Measurements from ENCODE around the gene ACBD4.

Gene ACBD4

DNA sequence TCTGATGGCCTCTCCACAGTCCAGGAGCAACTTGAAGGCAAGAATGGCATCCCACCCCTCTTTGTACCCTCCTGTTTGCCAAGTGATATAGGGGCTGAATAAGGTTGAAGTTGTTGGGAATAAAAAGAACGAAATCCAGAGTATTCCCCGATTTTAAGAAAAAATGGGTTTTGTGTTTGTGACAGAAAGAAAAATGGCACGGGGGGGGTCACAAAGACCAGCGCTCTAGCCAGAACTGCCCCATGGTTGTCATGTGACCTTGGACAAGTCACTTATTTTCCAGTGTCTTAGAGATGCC lies 11.1 kb downstream of the ACBD4 start:
- Histone ChIP-seq H3K36me3 (ENCODE audit: insufficient read depth, low read length) (no peaks in the 10 kb centered on the region), H3K27me3 (ENCODE audit: insufficient read depth, low read length, poor library complexity, severe bottlenecking) (no peaks in the 10 kb centered on the region), H3K4me3 (ENCODE audit: low read length, poor library complexity, severe bottlenecking) (peak overlapping the region; percentile 78), H3K4me1 (ENCODE audit: insufficient read depth, low read length, poor library complexity, severe bottlenecking) (peaks cover 22% of the 10 kb centered on the region), H3K9me2 (replicated peaks; ENCODE audit: low read depth, low read length) (no peaks in the 10 kb centered on the region), H4K20me1 (ENCODE audit: insufficient read depth, low read length, poor library complexity, severe bottlenecking) (peaks cover 30% of the 10 kb centered on the region), H2AFZ (ENCODE audit: low read length) (no peak overlapping the region), H3F3A (ENCODE audit: low read depth) (peaks cover 3% of the 10 kb centered on the region), H3K9me3 (ENCODE audit: insufficient read depth, low read depth, low read length) (no peaks in the 10 kb centered on the region), H3K9ac (ENCODE audit: low read depth, low read length, poor library complexity, severe bottlenecking) (peak overlapping the region; percentile 95), H3K79me2 (ENCODE audit: insufficient read depth, low read length) (peaks cover 42% of the 10 kb centered on the region), H3K4me2 (ENCODE audit: low read depth, low read length, poor library complexity, severe bottlenecking) (peak overlapping the region; percentile 74)
- TF ChIP-seq EZH2phosphoT487 (IDR thresholded peaks at IDR 0.05; ENCODE audit: borderline replicate concordance): no peak
- TF ChIP-seq, protein P1, sequence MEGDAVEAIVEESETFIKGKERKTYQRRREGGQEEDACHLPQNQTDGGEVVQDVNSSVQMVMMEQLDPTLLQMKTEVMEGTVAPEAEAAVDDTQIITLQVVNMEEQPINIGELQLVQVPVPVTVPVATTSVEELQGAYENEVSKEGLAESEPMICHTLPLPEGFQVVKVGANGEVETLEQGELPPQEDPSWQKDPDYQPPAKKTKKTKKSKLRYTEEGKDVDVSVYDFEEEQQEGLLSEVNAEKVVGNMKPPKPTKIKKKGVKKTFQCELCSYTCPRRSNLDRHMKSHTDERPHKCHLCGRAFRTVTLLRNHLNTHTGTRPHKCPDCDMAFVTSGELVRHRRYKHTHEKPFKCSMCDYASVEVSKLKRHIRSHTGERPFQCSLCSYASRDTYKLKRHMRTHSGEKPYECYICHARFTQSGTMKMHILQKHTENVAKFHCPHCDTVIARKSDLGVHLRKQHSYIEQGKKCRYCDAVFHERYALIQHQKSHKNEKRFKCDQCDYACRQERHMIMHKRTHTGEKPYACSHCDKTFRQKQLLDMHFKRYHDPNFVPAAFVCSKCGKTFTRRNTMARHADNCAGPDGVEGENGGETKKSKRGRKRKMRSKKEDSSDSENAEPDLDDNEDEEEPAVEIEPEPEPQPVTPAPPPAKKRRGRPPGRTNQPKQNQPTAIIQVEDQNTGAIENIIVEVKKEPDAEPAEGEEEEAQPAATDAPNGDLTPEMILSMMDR (conservative IDR thresholded peaks at IDR 0.05; ENCODE audit: low read length): no peak

DNA sequence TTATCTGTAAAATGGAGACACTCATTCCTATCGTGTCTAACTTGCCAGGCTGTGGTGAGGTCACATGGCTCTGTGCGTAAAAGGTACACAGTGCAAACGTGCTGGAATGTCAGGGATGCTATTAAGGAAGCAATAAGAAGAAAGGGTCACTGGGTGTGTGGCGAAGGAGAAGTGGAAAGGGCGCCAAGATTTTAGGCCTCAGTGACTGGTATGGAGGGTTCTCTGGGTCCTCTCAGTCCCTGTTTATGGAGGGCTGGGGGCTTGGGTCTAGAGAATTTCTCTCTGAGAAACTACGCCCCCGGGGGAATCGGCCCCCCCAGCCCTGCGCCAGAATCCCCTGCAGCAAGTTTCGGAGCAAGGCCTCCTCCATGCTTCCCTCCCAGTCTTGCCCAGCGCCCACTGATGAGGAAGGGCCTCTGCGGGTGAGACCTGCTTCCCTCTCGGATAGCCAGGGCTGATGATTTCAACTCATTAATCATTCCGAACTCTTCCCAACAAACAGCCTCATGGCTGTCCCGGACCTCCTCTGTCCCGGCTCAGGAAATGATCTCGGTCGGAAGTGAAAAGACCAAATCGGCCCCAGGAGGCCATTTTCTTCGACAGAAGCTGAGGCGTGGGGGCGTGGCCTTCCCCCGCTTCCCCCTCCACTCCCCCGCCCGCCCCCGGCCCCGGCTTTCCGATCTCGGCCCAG lies 11.5 kb downstream of the ACBD4 start:
- Histone ChIP-seq H3F3A (ENCODE audit: low read depth) (peaks cover 6% of the 10 kb centered on the region), H3K36me3 (ENCODE audit: insufficient read depth, low read length) (no peaks in the 10 kb centered on the region), H3K27me3 (ENCODE audit: insufficient read depth, low read length, poor library complexity, severe bottlenecking) (no peaks in the 10 kb centered on the region), H3K9me3 (ENCODE audit: insufficient read depth, low read depth, low read length) (no peaks in the 10 kb centered on the region), H3K79me2 (ENCODE audit: insufficient read depth, low read length) (peaks cover 47% of the 10 kb centered on the region), H3K9ac (ENCODE audit: low read depth, low read length, poor library complexity, severe bottlenecking) (peak overlapping the region; percentile 95), H3K9me2 (replicated peaks; ENCODE audit: low read depth, low read length) (no peaks in the 10 kb centered on the region), H2AFZ (ENCODE audit: low read length) (peak overlapping the region; percentile 78), H3K4me2 (ENCODE audit: low read depth, low read length, poor library complexity, severe bottlenecking) (peak overlapping the region; percentile 74), H4K20me1 (ENCODE audit: insufficient read depth, low read length, poor library complexity, severe bottlenecking) (peaks cover 35% of the 10 kb centered on the region), H3K4me1 (ENCODE audit: insufficient read depth, low read length, poor library complexity, severe bottlenecking) (peaks cover 27% of the 10 kb centered on the region), H3K4me3 (ENCODE audit: low read length, poor library complexity, severe bottlenecking) (peak overlapping the region; percentile 78)
- TF ChIP-seq, protein P1 (conservative IDR thresholded peaks at IDR 0.05; ENCODE audit: low read length): no peak
- no peak for TF ChIP-seq EZH2phosphoT487 (IDR thresholded peaks at IDR 0.05; ENCODE audit: borderline replicate concordance)

DNA sequence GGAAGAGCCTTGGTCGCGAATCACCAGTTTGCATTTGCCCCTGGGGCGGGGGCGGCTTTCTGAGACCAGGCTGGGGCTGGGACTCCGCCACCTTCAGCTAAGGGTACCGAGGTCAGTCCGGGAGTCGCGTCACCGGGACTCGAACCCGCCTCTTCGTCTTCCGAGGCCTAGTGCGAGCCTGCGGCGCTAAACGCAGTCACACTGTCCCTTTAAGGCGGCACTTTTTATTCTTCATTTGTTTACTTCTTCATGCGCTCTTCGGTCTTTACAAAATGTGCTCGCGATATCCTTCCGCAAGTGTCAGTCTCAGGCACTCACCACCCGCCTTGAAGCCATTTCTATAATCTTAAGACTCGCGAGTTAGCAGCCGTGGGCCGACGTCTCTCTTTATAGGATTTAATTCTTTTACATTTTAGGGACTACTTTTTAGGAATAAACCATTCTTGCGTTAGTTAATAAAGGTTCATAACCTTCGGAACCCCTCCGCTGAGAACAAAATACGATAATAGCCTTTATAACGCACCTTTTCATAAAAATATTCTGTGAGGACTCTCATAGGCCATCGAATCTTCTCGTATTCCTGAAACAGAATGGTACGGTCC lies 12.2 kb downstream of the ACBD4 start:
- Histone ChIP-seq H3K36me3 (ENCODE audit: insufficient read depth, low read length) (no peaks in the 10 kb centered on the region), H3F3A (ENCODE audit: low read depth) (peaks cover 6% of the 10 kb centered on the region), H3K9me3 (ENCODE audit: insufficient read depth, low read depth, low read length) (no peaks in the 10 kb centered on the region), H4K20me1 (ENCODE audit: insufficient read depth, low read length, poor library complexity, severe bottlenecking) (peaks cover 35% of the 10 kb centered on the region), H3K9ac (ENCODE audit: low read depth, low read length, poor library complexity, severe bottlenecking) (peak overlapping the region; percentile 95), H3K4me1 (ENCODE audit: insufficient read depth, low read length, poor library complexity, severe bottlenecking) (peaks cover 27% of the 10 kb centered on the region), H3K27me3 (ENCODE audit: insufficient read depth, low read length, poor library complexity, severe bottlenecking) (no peaks in the 10 kb centered on the region), H3K4me3 (ENCODE audit: low read length, poor library complexity, severe bottlenecking) (peak overlapping the region; percentile 78), H3K9me2 (replicated peaks; ENCODE audit: low read depth, low read length) (no peaks in the 10 kb centered on the region), H2AFZ (ENCODE audit: low read length) (peak overlapping the region; percentile 71), H3K4me2 (ENCODE audit: low read depth, low read length, poor library complexity, severe bottlenecking) (peak overlapping the region; percentile 45), H3K79me2 (ENCODE audit: insufficient read depth, low read length) (peaks cover 47% of the 10 kb centered on the region)
- TF ChIP-seq, protein P1 (conservative IDR thresholded peaks at IDR 0.05; ENCODE audit: low read length): no peak
- TF ChIP-seq EZH2phosphoT487 (IDR thresholded peaks at IDR 0.05; ENCODE audit: borderline replicate concordance): no peak

Data from Loucy (cell line).